ENCODE data around the gene ZNF417.
"Not testable (repeated sequence)": the region's sequence is repeated elsewhere in the genome, so short reads cannot be mapped to it uniquely, and the experiment has no call there.

Gene ZNF417

DNA sequence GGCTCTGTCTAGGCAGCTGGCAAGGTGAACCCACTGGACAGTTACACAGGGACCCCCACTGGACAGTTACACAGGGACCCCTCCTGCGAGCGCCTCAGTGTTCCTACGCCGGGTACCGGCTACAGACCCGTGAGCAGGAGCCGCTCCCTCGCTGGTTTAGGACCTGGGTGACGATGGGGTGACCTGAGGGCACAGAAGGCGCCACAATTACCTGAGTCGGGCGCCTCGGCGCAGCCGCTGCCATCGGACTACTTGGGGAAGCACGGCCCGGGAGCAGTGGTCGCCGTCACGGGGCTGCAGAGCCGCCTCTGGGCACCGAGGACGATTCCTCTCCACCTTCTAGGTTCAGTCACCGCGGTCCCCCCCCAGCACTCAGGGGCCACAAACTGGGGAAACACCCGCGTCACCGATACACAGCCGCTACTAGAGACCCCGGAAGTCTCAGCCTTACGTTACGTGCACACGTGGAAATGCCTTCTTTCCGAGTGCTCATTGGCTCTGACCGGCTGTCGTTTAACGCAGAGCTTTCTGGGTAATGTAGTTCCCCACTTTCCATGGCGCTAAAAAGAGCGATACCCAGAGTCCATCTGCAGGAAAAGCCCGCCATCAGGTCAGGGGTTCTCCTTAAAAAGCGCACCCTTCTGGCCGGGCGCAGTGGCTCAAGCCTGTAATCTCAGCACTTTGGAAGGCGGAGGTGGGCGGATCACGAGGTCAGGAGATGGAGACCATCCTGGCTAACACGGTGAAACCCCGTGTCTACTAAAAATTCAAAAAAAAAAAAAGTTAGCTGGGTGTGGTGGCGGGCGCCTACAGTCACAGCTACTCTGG is at the start of gene ZNF417:
ZNF417 (minus strand) TSS at position 425 of the 828 bp plus-strand sequence; CDS start at position 244, 181 bp downstream.
- H3K9me3 Mint-ChIP-seq = peaks cover 66% of the 10 kb centered on the region
- H3K27ac Mint-ChIP-seq = peak within 1 kb of the TSS; percentile 96
- H3K27me3 Mint-ChIP-seq (ENCODE audit: low read depth) = not testable (repeated sequence)
- peaks cover 22% of the 10 kb centered on the region for H3K4me1 Mint-ChIP-seq (ENCODE audit: low read depth)
- peaks cover 55% of the 10 kb centered on the region for H3K36me3 Mint-ChIP-seq (ENCODE audit: low read depth)
- H3K4me3 Mint-ChIP-seq = peak within 1 kb of the TSS; percentile 95

DNA sequence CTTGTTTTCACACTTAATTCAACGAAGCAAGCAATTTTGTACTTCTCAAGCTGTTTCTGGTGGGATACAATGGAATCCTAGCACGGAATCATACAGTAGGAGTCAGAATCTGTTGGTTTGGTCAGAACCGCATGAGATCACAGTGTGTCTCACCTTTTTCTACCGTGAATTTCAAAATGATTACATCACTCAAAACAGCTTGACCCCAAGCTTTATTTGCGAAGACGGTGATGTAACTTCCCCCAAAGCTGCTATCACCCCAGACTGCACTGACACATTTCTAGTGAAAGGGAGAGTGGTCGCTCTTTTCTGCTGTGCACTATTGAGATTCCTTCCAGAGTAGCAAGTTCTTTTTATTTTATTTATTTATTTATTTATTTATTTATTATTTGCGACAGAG is 48.4 kb upstream of the ZNF417 start:
- Mint-ChIP-seq H3K27me3 (ENCODE audit: low read depth) (no peaks in the 10 kb centered on the region), H3K9me3 (peaks cover 42% of the 10 kb centered on the region), H3K4me1 (ENCODE audit: low read depth) (no peaks in the 10 kb centered on the region), H3K4me3 (no peak overlapping the region), H3K27ac (no peak overlapping the region), H3K36me3 (ENCODE audit: low read depth) (no peaks in the 10 kb centered on the region)

DNA sequence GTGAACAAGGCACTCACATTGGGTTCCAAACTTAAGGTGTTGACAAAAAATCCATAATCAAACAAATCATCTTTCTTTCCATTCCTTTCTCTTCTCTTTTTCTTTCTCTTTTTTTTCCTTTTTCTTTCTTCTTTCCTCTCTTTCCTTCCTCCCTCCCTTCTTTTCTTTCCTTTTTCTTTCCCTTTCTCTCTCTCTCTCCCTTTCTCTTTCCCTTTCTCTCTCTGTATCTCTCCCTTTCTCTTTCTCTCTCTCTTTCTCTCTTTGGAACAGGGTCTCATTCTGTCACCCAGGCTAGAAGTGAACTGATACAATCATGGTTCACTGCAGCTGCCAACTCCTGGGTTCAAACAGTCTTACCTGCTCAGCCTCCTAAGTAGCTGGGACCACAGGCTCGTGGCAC is 45.4 kb upstream of the ZNF417 start:
- Mint-ChIP-seq H3K4me3 (no peak overlapping the region), H3K27me3 (ENCODE audit: low read depth) (no peaks in the 10 kb centered on the region), H3K9me3 (peaks cover 42% of the 10 kb centered on the region), H3K4me1 (ENCODE audit: low read depth) (no peaks in the 10 kb centered on the region), H3K36me3 (ENCODE audit: low read depth) (peaks cover 4% of the 10 kb centered on the region), H3K27ac (no peak overlapping the region)

DNA sequence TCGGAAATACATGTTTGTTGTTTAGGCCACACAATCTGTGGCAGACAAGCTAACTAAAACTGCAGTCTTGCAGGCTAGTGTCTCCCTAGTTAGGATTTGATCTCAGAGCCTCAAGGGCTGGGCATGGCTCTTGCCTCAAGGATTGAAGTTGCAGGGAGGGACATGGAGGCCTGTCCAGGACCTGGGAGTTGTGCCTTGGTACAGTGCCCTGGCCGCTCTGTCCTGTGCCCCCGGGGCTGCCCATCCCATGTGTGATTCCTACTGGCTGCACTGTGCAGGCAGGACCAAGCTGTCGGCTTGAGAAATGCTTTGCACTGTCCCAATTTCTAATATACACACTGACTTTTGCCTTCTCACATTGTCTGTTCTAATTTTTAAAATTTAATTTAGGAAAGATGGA is 38.6 kb upstream of the ZNF417 start:
- H3K4me1 Mint-ChIP-seq (ENCODE audit: low read depth) = no peaks in the 10 kb centered on the region
- no peak overlapping the region for H3K4me3 Mint-ChIP-seq
- H3K27ac Mint-ChIP-seq = no peak overlapping the region
- peaks cover 49% of the 10 kb centered on the region for H3K9me3 Mint-ChIP-seq
- H3K36me3 Mint-ChIP-seq (ENCODE audit: low read depth) = peaks cover 5% of the 10 kb centered on the region
- no peaks in the 10 kb centered on the region for H3K27me3 Mint-ChIP-seq (ENCODE audit: low read depth)

DNA sequence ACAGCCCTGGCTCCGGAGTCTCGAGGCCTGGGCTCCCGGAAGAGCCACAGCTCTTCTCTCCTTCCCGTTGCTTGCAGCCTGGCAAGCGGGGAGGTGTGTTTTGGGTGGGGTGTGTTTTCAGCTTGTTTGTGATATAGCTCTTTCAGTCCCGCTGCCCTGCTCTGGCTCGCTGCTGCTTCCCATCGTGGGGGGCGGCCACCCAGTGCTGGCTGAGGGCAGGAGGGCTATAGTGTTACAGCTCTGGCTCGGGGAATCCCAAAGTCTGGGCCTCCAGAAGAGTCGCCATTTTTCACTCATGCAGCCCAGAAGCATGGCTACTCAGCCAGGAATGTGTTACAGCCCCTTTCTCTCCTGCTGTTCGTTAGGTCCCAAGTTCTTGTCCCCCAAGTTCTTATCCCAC is 33.3 kb upstream of the ZNF417 start:
- Mint-ChIP-seq H3K4me3 (no peak overlapping the region), H3K36me3 (ENCODE audit: low read depth) (peaks cover 16% of the 10 kb centered on the region), H3K27me3 (ENCODE audit: low read depth) (no peaks in the 10 kb centered on the region), H3K4me1 (ENCODE audit: low read depth) (peaks cover 12% of the 10 kb centered on the region), H3K9me3 (peaks cover 50% of the 10 kb centered on the region), H3K27ac (no peak overlapping the region)

DNA sequence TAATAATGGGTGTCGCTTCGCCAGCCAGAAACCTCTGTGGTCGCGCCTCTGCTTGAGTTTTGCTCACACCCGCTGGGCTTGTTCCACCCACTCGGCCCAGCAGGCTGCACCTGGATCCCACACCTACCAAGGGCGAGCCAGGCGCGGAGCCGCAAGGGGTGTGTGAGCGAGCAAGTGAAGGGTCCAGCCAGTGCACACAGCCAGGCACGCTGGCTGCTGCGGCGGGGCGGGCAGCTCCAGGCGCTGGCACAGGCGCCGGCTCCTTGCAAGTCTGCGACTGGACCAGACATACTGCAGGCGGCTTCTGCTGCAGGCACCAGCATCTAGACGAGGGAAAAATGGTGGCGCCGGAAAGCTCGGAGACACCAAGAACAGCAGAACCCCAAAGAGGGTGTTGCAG is 32.9 kb upstream of the ZNF417 start:
- Mint-ChIP-seq H3K27me3 (ENCODE audit: low read depth) (no peaks in the 10 kb centered on the region), H3K4me1 (ENCODE audit: low read depth) (peaks cover 12% of the 10 kb centered on the region), H3K4me3 (no peak overlapping the region), H3K36me3 (ENCODE audit: low read depth) (peaks cover 18% of the 10 kb centered on the region), H3K27ac (no peak overlapping the region), H3K9me3 (peaks cover 48% of the 10 kb centered on the region)

DNA sequence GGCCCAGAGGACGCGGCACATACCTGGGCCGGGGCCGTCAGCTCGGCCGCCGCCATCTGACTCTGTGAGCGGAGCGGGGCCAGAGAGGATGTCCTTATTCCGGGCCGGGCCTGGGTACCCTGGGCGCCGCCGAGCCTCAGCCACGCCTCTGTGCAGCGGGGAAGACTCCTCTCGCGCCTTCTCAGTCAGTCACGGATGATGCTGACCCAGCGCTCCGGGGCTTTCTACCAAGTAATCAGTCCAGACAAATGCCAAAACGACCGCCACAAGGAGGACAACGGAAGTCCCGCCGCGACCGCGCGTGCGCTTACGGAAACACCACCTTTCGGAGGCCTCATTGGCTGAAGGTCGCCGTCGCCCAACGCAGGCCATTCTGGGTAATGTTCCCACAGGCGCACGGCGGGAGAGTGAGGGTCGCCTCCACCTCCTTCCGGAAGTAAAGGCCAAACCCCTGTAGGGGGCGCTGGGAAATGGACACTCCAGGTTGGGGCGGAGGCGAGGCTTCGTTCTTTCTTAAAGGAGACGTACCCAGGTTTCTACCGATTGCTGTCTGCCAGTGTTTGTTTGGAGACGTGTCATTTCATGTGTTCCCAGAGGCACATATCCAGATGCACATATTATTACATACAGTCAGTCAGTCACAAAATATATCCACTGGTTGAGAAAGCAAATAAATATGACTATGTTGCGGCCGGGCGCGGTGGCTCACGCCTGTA is 31.2 kb upstream of the ZNF417 start, which contains the start of gene ZNF256:
ZNF256 (minus strand) TSS at position 288 of the 716 bp plus-strand sequence; CDS start at position 56, 232 bp downstream.
- Mint-ChIP-seq H3K27me3 (ENCODE audit: low read depth) (no peaks in the 10 kb centered on the region), H3K9me3 (peaks cover 52% of the 10 kb centered on the region), H3K36me3 (ENCODE audit: low read depth) (peaks cover 34% of the 10 kb centered on the region), H3K4me1 (ENCODE audit: low read depth) (peaks cover 12% of the 10 kb centered on the region), H3K27ac (peak within 1 kb of the TSS; percentile 85), H3K4me3 (peak within 1 kb of the TSS; percentile 91)

DNA sequence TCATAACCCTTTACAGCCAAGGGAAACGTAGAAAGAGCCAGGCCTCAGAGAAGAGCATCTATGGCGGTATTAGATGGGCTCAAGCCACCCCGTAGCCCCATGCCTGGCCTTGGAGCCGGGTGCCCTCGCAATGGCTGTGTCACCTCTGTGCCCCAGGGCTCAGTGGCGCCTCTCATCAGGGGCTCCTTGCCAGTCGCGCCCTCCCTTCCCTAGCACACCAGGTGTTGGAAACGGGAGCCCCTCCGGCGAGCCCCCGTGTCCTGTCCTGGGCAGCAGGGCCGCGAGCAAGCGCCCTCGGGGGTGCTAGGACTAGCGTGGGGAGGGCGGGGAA is 30.7 kb upstream of the ZNF417 start:
- Mint-ChIP-seq H3K27me3 (ENCODE audit: low read depth) (no peaks in the 10 kb centered on the region), H3K4me3 (peak overlapping the region; percentile 91), H3K9me3 (peaks cover 57% of the 10 kb centered on the region), H3K4me1 (ENCODE audit: low read depth) (peaks cover 12% of the 10 kb centered on the region), H3K36me3 (ENCODE audit: low read depth) (peaks cover 39% of the 10 kb centered on the region), H3K27ac (no peak overlapping the region)

DNA sequence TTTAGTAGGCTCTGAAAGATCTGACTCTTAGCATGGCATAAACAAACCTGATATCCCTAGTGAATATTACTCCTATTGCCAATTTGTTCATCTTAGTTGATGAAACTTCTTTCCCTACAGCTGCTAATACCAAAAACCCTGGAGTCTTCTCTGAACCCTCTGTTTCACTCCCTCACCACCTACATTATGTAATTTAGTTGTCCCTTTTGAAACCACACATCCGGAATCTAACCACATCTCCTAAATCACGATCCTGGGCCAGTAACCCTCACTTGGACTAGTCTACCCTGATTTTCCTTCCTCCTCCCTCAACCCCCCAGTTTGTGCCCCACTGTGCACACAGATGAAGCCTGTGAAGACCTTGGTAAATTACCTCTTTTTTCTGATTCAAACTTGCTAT is 29.9 kb upstream of the ZNF417 start:
- Mint-ChIP-seq H3K4me3 (peak overlapping the region; percentile 91), H3K36me3 (ENCODE audit: low read depth) (peaks cover 47% of the 10 kb centered on the region), H3K27me3 (ENCODE audit: low read depth) (no peaks in the 10 kb centered on the region), H3K27ac (no peak overlapping the region), H3K4me1 (ENCODE audit: low read depth) (peaks cover 12% of the 10 kb centered on the region), H3K9me3 (peaks cover 60% of the 10 kb centered on the region)

DNA sequence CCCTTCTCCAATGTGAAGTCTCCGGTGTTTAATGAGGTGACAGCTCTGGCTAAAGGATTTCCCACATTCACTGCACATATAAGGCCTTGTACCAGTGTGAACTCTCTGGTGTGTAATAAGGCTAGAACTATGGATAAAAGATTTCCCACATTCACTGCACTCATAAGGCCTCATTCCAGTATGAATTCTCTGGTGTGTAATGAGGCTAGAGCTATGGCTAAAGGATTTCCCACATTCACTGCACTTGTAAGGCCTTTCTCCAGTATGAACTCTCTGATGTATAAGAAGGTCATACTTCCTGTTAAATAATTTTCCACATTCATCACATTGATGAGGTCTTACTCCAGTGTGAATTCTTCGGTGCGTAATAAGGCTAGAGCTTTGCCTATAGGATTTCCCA is 25.2 kb upstream of the ZNF417 start:
- Mint-ChIP-seq H3K4me3 (no peak overlapping the region), H3K9me3 (peaks cover 74% of the 10 kb centered on the region), H3K36me3 (ENCODE audit: low read depth) (peaks cover 61% of the 10 kb centered on the region), H3K27ac (no peak overlapping the region), H3K27me3 (ENCODE audit: low read depth) (no peaks in the 10 kb centered on the region), H3K4me1 (ENCODE audit: low read depth) (peaks cover 9% of the 10 kb centered on the region)

DNA sequence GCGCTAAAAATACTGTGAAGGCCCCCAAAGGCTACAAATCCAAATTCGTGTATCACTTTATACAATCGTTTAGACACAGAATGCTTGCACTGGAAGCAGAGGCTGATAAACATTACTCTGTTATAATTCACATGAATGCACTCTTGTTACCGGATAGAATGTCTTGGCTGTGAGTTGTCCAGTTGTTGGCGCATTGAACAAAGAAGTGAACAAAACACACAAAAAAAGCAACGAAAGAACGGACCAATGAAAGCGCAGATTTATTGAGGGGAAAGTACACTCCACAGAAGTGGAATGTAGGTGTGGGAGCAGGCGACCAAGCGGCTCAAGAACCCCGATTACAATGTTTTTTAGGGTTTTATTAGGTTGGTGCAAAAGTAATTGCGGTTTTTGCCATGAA is 19.3 kb upstream of the ZNF417 start:
- peaks cover 3% of the 10 kb centered on the region for H3K4me1 Mint-ChIP-seq (ENCODE audit: low read depth)
- peaks cover 27% of the 10 kb centered on the region for H3K36me3 Mint-ChIP-seq (ENCODE audit: low read depth)
- H3K27me3 Mint-ChIP-seq (ENCODE audit: low read depth) = no peaks in the 10 kb centered on the region
- no peak overlapping the region for H3K4me3 Mint-ChIP-seq
- H3K9me3 Mint-ChIP-seq = peaks cover 61% of the 10 kb centered on the region
- no peak overlapping the region for H3K27ac Mint-ChIP-seq

DNA sequence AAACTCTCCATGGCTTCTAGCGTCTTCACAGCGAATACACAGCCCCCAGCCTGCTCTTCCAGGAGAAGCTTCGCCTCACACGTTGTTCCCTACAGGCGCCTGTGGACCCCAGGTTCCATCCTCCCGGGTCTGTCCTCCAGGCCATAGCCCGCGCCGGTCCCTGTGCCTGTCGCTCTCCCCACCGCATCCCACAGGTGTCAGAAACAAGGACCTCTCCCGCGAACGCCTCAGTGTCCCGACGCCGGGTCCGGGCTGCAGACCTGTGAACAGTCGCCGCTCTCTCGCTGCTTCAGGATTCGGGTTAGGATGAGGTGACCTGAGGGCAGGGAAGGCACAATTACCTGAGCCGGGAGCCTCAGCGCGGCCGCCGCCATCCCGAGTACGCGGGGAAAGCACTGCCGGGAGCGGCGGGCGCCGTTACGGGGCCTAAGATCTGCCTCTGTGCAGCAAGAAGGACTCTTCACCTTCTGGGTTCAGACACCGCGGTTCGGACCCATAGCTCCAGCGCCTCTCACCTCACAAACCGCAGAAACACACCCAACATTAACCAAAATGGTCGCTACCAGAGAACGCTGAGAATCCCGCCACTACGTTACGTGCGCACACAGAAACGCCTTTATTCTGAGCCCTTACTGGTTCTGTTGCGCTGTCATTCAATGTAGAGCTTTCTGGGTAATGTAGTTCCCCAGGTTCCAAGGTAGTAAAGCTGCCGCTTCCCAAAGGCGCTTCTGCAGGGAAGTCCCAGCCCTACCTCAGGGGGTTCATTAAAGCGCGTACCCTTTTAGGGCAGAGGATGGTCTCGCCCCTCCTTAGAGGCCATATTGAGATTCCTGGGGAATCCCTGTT is 18.7 kb upstream of the ZNF417 start, which contains the start of gene ZNF418:
ZNF418 (minus strand) TSS at position 583 of the 846 bp plus-strand sequence. CDS start 1,580 bp downstream, outside the sequence.
- Mint-ChIP-seq H3K27ac (peak within 1 kb of the TSS; percentile 62), H3K36me3 (ENCODE audit: low read depth) (peaks cover 25% of the 10 kb centered on the region), H3K27me3 (ENCODE audit: low read depth) (no peaks in the 10 kb centered on the region), H3K4me1 (ENCODE audit: low read depth) (peaks cover 3% of the 10 kb centered on the region), H3K4me3 (peak within 1 kb of the TSS; percentile 78), H3K9me3 (peaks cover 64% of the 10 kb centered on the region)

DNA sequence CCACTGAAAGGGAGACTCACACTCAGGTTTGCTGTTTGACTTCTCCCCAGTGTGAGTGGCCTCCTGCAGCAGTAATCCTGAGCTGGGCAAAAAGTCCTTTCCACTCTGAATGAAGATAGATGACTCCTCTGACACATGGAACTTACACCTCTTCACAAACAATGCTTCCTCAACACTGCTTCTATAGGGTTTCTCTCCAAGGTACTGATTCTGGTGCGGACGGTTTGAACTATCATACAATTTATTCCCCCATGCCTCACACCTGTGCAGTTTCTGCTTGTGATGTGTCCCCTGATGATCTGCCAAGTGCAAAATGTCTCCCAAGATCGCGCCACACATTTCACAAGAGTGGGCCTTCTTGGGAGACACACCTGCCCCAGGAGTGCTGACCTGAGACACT is 11.2 kb upstream of the ZNF417 start:
- Mint-ChIP-seq H3K9me3 (peaks cover 62% of the 10 kb centered on the region), H3K4me1 (ENCODE audit: low read depth) (no peaks in the 10 kb centered on the region), H3K27ac (no peak overlapping the region), H3K36me3 (ENCODE audit: low read depth) (peaks cover 12% of the 10 kb centered on the region), H3K4me3 (no peak overlapping the region), H3K27me3 (ENCODE audit: low read depth) (no peaks in the 10 kb centered on the region)

DNA sequence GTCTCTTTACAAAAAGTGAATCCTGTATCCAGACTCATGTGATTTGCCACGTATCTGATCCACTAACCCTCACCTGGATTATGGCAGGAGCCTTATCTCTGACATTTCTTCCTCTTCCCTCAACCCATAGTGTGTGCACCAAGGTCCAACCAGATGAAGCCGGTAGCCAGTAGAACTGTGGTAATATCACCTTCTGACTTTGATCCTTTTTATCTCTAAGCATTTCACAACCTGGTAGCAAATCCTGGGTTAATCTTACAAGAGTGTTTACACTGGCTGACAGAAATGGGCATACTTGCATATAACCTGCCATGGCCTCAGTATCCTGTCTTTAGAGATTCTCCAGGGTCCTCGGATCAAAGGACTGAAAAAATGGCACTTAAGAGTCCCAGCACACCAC is 1.9 kb downstream of the ZNF417 start:
- Mint-ChIP-seq H3K36me3 (ENCODE audit: low read depth) (peaks cover 64% of the 10 kb centered on the region), H3K27ac (no peak overlapping the region), H3K4me3 (peak overlapping the region; percentile 40)

More for the DNA sequence above, 1.9 kb downstream of the ZNF417 start:
- Mint-ChIP-seq H3K9me3 (peaks cover 62% of the 10 kb centered on the region), H3K4me1 (ENCODE audit: low read depth) (peaks cover 22% of the 10 kb centered on the region), H3K27me3 (ENCODE audit: low read depth) (no peaks in the 10 kb centered on the region)

Data from T-helper 1 cell treated with Interleukin-12 subunit alpha and Interleukin-12 subunit beta and Interleukin-4 antibody, amounts not matched to agents 30 μg/mL and 1 μg/mL, for 36 hours (primary cell).